DMS53 treated with DMSO at 0.1 percent for 48 hours (cell line): Measurements from ENCODE around the gene ACTL8.
"Not testable (repeated sequence)": the region's sequence is repeated elsewhere in the genome, so short reads cannot be mapped to it uniquely, and the experiment has no call there.

Experiments used
- DNase-seq: peaks from one replicate; lab custom pipeline; 2025; ENCODE audit not compliant: unreplicated experiment; lab: John Stamatoyannopoulos, UW

The ACTL8 gene

DNA sequence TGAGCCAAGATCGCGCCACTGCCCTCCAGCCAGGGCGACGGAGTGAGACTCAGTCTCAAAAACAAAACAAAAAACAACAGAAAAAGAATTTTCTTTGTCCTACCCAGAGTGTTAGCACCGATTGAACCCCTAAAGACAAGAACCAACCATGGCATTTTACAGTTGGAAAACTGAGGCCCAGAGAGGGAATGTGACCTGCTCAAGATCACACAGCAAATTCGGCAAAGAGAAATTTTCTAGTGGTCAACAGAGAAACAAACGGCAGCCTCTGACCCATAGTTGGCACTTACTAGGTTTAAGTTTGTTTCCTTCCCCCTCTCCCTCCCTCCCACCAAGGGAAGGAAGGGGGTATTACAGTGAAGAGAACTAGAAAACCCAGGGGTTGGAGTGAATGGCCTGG is 20.5 kb upstream of the ACTL8 start:
- DNase-seq = no peak

DNA sequence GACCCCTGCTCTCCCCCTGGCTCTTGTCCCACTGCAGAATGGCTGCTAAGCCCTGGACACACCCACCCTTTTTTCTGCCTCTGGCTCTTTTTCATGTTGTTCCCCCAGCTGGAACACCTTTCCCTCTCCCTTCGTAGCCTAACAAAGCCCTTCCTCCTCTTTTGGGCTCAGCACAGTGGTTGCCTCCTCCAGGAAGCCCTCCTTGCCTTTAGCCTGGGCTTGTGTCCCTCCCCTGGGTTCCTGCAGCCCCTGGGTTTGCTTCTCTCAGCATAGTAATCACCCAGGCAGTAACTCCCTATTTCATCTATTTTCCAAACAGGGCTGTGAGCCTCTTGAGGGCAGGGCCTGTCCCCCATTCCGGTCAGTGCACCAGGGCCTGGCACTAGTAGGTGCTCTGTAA is 19.8 kb upstream of the ACTL8 start:
- DNase-seq = no peak

DNA sequence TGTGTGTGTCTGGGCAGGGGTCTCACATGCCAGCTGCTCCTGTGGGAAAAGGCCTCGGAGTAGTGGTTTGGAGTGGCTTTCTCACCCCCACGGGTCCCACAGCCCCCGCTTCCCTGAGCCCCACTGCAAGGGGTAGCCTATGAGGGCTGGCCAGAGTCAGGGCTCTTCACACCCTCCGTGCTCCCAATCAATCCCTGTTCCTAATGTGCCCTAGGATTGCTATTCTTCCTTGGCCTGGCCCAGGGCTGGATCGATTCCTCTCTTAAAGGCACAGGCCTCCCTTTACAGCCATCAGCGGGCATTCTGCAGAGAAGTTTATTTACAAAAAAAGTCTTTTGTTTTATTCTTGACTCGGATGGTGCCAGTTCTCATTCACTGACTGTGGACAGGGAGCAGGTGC is 19.3 kb upstream of the ACTL8 start:
- DNase-seq = no peak

DNA sequence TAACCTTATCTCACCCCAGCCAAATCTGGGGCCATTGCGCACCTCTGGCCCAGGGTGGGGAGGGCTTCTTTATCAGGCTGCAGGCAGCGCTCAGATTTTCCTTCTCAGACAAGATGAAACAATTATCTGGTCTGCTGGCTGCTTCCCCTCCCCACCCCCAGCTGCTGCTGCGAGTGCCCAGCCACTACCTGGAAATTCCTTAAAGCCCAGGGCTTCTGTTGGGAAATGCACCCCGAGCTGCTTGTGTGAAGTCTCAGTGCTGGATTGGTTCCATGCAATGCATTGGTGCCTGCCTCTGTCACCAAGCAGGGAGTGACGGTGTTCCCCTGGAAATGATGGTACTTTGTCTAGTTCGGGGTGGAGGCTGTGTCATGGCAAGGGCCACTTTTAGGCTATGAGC is 18.5 kb upstream of the ACTL8 start:
- no peak for DNase-seq

DNA sequence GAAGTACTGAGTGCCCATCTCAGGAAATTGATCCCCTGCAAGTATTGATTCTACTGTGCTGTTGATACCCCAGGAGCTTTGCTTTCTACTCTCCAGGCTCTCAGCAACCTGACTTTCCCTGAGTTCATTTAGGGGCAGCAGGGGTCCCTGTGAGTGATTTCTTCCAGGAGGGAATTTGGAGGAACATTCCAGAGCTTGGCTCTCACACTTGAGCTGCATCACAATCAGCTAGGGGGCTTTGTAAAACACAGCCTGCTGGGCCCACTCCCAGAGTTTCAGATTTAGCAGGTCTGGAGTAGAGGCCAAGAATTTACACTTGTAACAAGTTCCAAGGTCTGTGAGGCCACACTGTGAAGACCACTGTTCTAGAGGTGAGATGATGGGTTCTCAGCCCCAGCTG is 16.1 kb upstream of the ACTL8 start:
- no peak for DNase-seq

DNA sequence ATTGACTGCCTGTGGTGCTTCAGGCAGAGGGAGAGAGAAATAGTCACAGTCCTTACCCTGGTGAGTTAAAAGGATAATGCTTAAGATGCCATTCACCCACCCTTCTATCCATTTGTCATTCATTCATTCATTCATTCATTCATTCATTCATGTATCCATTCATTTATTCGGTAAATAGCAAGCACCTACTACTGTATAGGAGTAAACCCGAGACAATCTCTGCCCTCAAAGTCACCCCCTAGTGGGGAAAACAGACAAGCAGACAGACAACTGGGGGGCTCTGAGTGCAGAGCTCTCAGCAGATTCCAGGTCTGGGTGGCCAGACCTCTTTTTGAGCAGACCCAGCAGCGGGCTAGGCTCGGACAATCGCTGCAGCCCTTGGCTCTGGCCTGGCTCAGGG is 14.1 kb upstream of the ACTL8 start:
- DNase-seq = no peak

DNA sequence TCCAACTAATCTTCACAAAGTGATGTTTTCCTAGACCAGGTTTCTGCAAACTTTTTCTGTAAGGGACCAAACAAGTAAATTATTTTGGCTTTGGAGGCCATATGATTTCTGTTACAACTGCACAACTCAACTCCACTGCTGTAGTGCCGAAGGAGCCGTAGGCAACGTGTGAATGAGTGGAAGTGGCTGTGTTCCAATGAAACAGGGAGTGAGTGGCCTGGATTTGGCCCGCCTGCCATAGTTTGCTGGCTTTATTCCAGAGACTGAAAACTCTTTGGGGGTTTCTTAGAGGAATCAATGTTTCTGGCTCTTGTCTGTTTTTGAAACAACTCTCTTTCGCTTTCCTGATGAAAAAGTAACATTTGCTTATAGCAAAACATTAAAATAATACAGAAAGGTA is 12.6 kb upstream of the ACTL8 start:
- no peak for DNase-seq

DNA sequence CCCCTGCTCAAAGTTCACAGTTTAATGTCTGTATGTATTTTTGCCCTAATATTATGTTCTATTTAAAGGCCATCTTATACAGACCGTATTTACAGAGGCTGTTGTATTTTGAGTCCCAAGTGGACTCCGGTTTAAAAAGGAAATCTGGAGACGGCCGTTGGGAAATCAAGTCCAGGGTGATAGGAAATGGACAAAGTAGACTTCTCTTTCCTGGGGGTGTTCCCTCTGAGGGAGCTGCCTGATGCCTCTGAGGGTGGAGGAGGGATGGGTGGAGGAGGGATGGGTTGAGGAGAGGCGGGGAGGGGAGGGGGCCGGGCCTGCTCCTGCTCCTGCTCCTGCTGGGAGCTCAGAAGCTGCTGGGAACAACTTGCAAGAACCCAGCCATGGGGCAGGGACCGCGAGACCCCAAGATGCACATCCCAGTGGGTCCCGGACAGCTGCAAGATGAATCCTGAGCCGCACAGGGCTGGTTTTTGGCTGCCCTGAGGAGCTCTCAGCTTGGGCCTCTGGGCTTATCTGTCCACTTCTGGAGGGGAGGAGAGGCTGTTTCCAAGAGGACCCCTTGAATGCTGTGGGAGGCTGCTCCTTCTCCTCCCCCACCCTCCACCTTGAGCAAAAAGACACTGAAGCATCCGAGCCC is 12.0 kb upstream of the ACTL8 start:
- no peak for DNase-seq

DNA sequence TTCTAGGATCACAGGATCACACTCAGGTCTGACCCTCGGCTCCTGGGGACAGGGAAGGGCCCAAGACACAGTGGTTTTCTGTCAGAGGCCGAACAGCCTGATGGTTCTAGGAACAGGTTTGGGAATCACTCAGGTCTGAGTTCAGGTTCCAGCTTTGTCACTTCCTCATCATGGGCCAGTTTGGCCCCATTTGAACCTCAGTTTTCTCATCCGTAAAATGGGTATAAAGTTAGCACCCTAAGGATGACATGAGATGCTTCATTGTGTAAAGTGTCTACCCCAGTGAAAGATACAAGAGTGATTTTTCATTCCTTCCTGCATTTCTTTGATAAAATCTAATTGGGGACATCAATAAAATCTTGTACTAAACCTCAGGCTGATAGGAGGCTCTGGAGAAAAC is 11.2 kb upstream of the ACTL8 start:
- no peak for DNase-seq

DNA sequence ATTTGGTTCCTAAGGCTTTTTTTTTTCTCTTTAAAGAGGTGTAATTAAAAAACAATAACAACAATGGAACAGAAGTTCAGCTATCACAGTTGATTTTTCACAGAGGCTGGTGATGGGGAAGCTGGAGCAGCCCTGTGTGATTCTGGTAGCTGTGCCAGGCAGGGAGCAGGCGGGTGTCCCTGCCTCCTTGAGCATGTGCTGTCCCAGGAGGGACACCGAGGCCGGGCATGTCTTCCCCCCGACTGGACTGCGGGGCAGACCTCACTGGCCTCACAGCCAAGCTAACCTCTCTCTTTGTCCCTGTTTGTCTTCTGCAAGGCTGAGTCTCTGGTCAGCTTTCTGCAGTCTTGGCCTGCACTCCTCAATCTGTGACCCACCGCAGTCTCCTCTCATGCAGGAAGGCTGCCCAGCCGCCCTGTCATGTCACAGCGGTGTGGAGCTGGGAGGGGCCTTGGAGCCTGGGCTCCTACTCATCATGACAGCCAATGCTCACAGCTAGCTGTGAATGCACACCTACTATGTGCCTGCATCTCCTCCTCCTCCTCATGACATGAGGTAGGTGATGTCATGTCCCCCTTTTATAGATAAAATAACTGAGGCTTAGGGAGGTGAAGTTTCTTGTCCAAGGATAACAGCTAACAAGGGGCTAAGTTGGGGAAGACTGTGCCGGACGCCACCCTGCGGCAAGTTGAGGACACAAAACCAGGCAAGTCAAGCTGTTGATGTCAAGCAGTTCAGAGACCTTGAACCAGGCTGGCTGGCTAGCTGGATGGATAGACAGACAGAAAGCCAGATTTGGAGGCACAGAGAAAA is 10.3 kb upstream of the ACTL8 start:
- DNase-seq = no peak

DNA sequence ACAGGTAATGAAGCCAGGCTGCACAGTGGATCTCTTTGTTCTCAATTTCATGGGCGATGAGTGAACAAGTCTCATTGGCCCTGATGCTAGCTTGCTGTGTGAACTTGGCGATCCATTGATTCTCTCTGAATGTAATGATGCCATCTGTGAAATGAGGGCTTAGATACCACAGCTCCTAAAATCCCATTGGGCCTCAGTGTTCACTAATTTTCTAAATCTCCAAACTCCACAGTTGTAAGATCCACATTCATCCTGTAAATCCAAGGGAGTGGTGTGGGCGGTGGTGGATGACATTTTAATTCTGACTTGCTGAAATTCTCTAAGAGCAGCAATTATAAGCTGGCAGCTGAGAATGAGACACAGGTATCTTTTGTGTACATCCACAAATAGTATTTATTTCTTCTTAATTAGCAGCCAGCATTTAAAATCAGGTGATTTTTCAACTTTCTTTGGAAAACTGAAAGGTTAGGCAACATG is 9.6 kb upstream of the ACTL8 start:
- no peak for DNase-seq

DNA sequence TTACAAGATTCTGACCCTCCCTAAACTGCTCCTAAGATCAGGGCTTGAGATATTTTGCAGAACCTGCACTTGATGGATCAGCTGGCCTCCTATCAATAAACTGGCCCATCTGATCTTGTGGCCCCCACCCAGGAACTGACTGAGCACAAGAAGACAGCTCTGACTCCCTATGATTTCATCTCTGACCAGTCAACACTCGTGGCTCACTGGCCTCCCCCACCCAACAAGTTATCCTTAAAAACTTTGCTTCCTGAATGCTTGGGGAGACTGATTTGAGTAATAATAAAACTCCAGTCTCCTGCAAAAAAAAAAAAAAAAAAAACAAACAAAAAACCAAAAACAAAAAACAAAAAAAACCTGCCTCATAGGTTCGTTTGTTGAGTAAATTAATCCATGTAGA is 8.9 kb upstream of the ACTL8 start:
- not testable (repeated sequence) for DNase-seq

DNA sequence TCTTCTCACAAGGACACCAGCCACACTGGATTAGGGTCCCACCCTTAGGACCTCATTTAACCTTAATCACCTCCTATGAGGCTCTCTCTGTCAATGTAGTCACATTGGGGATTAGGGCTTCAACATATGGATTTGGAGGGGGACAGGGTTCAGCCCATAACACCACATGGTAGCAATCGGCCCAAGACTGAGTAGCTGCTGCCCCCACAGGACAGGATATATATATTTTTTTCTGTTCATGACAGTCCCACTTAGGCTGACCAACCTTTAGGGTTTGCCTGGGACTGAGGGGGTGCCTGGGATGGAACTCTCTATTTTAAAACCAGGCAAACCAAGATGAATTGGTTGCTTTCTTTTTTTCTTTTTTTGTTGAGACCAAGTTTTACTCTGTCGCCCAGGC is 8.2 kb upstream of the ACTL8 start:
- no peak for DNase-seq

DNA sequence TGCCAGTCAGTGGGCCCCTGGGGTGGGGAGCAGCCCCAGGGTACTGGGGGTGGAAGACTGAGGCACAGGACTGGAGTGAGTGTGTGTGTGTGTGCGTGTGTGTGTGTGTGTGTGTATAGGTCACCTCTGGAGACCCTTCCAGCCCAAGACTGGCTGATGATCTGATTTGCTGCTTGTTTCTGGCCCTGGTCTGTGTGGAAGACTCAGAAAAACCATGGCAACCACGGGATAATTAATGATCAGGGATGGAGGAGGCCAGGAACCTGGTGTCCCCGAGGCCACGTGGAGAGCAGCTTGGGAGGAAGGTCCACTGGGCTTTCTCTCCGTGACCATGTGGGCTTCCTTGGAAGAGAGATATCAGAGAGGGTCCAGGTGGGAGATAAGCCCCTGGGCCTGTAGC is 4.8 kb upstream of the ACTL8 start:
- no peak for DNase-seq

DNA sequence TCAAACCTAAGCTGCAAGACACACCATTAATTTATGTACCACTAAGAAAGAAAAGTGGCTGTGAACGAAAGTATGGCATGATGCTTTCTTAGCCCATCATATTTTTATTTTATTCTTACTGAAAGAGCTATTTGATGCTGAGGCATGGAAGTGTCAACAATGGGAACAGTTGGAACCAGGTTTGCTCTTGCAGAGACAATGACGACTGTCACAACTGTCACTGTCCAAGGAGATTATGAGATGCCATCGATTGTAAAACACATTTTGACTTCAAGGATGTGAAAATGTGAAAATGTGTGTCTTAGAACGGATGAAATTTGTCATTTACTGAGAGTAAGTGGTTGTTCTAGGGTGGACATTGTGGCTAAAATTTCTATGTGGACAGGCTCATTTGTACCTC is 2.8 kb upstream of the ACTL8 start:
- no peak for DNase-seq

DNA sequence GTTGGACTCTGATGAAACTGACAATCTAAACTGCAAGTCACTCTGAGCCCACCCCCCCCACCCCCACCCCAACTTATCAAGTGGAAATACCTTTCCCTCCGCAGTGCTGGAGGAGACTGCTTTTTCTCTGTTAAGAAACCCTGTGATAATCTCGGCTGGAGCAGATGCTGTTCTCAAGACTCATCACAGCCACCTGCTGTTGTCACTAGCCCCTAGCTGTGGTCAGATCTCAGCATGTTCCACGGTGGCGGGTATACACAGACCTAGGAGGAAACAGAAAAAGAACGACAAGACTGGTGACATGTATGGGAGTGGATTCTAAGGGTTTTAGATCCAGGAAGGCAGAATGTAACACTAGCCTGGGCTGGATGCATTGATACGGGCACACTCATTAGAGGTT is 2.3 kb downstream of the ACTL8 start:
- DNase-seq = no peak

DNA sequence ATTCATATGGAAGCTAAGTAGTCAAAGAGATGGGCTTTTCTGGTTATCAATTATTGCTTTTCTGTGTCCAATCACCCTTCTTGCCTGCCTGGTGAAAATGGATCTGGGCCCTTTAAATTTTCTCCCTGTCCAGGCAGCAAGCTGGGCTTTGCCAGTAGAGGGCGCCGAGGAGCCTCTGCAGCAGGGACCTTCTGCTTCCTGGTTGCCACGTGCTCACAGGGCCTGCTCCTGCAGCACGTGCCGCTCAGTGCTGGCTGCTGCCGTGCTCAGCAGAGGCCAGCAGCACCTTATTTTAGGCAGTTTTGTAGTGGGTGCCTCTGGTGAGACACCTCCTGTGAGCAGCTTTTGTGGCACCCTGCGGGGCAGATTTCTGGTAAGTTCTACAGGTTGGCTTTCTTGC is 4.0 kb downstream of the ACTL8 start:
- DNase-seq = no peak

DNA sequence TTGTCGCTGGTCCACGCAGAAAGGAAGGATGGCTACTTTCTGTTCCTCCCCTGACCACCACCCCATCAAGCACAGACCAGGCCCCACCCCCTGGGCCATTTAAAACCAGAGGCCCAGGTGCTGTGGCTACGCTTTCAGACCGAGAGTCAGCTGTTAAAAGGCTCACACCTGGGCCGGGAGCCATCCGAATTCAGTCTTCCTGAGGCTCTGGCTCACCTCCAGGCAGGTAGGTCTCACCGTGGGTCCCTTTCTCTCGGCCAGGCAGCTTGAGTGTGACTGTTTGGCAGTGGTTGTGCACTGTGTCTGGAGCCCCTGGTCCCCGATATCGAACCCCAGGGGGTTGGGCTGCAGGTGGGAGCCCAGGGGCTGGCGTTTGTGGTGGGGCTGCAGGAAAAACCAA is 7.2 kb downstream of the ACTL8 start:
- no peak for DNase-seq

DNA sequence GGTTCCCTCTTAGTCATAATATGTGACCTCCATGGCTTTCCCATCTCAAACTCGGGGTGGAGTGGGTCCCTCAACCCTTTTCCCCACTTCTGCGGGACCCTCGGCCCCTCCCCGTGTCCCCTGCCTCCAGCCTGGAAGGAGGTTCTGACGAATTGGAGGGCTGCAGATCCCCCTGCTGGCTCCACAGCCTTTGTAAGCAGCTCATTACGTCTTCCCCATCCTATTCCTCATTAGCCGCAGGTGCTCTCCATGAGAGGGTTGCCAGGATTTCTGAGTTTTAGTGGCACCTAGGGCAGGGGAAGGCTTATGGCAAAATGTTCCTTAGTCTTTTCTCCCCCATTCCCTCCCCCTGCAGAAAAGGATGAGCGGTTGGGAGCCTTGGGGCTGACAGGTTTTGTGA is 8.3 kb downstream of the ACTL8 start:
- no peak for DNase-seq

DNA sequence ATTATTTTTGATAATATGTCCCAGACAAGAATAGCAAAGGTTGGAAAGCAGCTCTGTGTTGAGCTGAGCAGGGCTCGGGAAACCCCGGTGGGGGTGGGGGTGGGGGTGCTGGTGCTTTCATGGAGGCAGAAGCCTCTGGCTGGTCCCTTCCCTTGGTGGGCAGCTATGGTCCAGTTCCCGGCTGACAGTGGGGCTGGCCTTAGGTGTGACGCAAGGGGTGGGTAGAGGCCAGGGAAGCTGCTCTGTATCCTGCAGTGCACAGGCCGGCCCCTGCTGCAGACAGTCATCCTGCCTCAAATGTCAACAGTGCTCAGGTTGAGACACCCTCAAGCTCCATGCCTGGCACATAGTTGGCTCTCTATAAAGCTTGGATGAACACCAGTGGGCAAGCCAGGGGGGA is 8.9 kb downstream of the ACTL8 start:
- no peak for DNase-seq

DNA sequence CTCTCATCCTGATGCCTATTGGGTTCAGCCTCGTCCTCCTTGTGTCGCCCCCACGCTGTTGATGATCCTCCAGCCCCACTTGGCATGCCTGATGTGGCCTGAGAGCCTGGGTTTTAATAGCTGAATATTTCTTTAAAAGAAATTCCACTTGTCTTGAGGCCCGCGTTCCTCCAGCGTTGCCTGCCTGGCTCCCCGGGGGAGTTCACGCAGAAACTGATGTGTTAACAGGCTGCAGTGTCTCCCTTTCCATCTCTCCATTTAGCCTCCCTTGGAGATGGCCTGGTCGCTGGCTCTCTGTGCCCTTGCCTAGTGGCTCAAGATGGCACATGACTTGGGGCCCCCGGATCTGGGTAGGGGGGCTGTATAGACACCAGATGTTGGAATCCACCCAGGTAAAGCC is 9.5 kb downstream of the ACTL8 start:
- DNase-seq = no peak

DNA sequence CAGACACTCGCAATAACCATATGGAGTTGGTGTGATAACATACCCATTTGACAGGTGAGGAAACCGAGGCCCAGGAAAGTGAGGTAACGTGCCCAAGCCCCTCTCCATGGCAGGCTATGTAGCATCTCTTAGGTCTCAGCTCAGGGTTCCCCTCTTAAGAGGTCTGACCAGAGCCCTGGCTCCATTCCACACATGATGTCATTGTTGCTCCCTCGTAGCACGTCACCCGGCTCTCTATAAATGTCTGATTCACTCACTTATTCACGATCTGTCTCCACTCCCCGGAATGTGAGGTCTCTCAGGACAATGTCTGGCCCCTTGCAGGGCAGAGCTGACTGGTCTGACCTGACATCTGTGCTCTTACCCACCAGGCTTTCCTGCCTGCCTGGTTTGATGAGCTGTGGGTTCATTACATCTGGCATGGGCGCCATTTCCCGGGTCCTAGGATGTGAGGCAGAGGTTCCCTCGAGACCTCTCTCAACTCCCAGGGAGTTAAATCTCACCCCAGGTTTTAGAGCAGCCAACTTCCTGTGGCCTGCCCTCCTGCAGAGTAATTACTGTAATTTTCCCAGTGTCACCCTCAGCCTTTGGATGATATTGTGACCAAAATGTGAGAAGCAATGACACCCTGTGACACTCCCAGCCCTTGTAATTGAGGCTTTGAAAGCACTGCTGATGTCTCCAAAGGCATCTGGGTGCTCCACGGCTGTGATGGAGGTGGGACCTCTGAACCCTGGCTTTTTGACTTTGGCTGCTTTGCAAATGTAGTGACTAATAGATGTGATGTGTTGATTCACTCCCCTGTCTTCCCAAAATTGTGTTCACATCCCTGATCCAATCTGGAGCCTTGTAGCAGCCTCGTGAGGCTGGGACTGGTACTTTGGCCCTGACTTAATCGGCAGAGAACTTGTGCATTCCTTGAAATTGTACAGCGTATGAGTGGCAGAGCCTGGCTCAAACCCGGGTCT is 10.6 kb downstream of the ACTL8 start:
- no peak for DNase-seq
